ENCODE data around the gene NOS1AP.

DNA sequence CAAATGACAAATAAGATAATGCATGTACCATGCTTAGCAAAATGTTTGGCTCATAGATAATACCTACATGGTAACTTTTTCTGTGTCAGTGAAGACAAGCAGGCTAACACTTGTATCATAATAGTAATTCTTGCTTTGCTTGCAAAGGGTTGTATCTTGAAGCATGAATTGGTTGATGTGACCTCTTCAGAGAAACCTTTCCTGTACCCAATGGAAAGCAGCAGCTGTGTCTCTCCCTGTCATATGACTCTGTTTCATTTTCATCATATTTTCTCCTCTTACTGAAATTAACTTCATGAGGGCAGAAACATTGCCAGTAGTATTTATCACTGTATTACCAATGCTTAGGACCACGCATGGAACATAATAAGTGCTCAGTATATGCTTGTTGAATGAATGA lies 338.0 kb downstream of the NOS1AP start:
- TF ChIP-seq CTCF (IDR thresholded peaks at IDR 0.05) (no peak), EP300 (IDR thresholded peaks at IDR 0.05) (no peak)

Measured in esophagus muscularis mucosa (tissue), 3 donors.